SK-N-MC (cell line): ENCODE measurements around the gene ARFIP1.

Source experiments
- DNase-seq: peaks from one replicate; pipeline ENCODE4 v3.0.0-alpha.2; 2011; ENCODE audit warnings: low read depth, low spot score
- H3K27ac ChIP-seq: fragments of 200-600 bp; sonication (generic); 2 replicates; pipeline ENCODE4 v1.5.1; 2016; ENCODE audit warnings: mixed run types
- H3K36me3 ChIP-seq: fragments of 200-600 bp; sonication (generic); 2 replicates; pipeline ENCODE4 v1.6.1; 2017; ENCODE audit warnings: antibody characterized with exemption, low read length, mixed read lengths; ENCODE audit not compliant: insufficient read depth
- H3K4me3 ChIP-seq: fragments of 200-600 bp; sonication (generic); 2 replicates; pipeline ENCODE4 v1.5.1; 2016
- H3K9ac ChIP-seq: fragments of 200-600 bp; sonication (generic); 2 replicates; pipeline ENCODE4 v1.8.0; 2017; ENCODE audit warnings: mixed run types, mixed read lengths; ENCODE audit not compliant: insufficient read length
- H3K9me3 ChIP-seq: fragments of 200-600 bp; sonication (generic); 2 replicates; pipeline ENCODE4 v1.6.1; 2017; ENCODE audit warnings: low read depth, mild to moderate bottlenecking, antibody characterized with exemption, low read length, moderate library complexity, mixed read lengths
- EZH2 ChIP-seq: fragments of 200-600 bp; sonication (generic); IDR thresholded peaks from one replicate; pipeline ENCODE4 v1.6.1; 2017; ENCODE audit warnings: antibody characterized with exemption
- FOXP2 ChIP-seq: optimal IDR thresholded peaks from 2 replicates; pipeline ENCODE3; 2011; ENCODE audit warnings: mild to moderate bottlenecking, moderate library complexity; ENCODE audit not compliant: insufficient read depth; ENCODE audit errors: extremely low read length, control extremely low read depth
- POLR2AphosphoS5 ChIP-seq: IDR thresholded peaks from 2 replicates; pipeline ENCODE4 v1.6.1; 2012; ENCODE audit warnings: mild to moderate bottlenecking, low read depth, low read length, borderline replicate concordance

ARFIP1 gene

GRCh38 chr4:152778656-152779512 is 870 bp upstream of the ARFIP1 start:
- H3K36me3 ChIP-seq, result no peaks in the 10 kb centered on the region
- peak overlapping the region; percentile 98 for H3K4me3 ChIP-seq
- DNase-seq, result no peak
- no peaks in the 10 kb centered on the region for H3K9me3 ChIP-seq
- TF ChIP-seq EZH2 (no peak), FOXP2 (no peak), POLR2AphosphoS5 (no peak)
- no peak overlapping the region for H3K27ac ChIP-seq
- peak overlapping the region; percentile 75 for H3K9ac ChIP-seq

DNA sequence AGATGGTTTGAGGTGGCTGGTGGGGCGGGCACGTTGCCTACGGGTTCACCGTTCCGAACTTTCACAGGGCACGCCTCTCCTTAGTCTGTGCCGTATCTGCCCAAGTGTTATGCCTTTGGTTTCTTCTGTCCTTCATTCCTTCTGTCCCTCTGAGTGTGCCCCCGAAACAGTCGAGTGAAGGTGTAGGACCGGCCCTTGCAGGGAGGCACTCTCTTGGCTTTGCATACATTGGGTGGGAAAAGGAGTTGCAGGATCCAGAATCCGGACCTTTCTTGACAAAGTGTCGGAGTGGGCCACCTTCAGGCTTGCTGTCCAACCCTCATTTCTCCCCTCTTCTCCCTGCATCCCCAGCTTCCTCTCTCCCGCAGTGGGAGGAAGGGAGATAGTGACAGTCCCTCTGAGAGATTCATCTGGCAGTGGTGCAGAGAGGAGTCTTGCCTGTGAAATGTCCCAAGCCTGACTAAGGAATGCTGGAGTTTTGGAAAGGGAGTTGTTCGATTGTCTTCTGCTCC is 569 bp downstream of the ARFIP1 start:
- TF ChIP-seq POLR2AphosphoS5 (no peak), FOXP2 (no peak), EZH2 (no peak)
- no peak overlapping the region for H3K27ac ChIP-seq
- peak overlapping the region; percentile 75 for H3K9ac ChIP-seq
- peak overlapping the region; percentile 98 for H3K4me3 ChIP-seq
- H3K9me3 ChIP-seq, result no peaks in the 10 kb centered on the region
- H3K36me3 ChIP-seq, result no peaks in the 10 kb centered on the region
- DNase-seq, result no peak

DNA sequence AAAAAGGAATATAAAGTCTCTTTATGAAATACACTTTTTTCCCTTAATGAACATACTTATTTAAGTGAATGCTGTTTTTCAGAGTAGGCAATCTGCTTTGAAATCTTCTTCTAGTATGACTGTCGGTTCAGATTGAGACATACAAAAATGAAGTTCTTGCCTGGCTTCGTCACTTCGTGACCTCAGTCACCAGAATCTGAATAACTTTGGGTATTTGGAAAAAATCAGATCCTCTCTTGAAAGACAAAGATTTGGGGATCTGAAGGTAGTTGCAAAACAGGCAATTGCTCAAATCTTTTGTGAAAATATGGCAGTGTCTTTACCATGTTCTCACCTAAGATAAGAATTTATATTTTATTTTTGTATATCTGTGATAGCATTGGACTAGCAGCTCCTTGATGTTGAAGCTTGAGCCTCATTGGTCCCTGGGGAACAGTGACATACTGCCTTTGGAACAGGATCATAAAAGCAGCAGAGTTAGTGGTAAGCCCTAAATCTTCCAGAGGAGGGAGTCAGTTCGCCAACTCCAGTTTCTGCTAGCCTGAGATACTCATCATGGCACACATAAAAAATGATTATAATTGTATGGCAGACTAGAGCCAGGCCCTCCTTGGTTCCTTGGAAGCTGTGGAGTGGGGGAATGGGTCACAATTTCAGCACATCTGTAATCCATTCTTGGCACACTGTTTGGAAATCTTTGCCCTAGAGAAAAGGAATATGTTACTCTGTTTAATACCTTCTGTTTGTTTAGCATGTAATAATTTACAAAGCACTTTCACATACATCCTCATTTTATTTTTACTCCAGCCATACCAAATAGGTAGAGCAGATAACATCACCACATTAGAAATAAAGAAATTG is 5.0 kb downstream of the ARFIP1 start:
- Histone ChIP-seq H3K27ac (peak overlapping the region; percentile 90), H3K9ac (no peak overlapping the region), H3K4me3 (no peak overlapping the region), H3K9me3 (no peaks in the 10 kb centered on the region), H3K36me3 (no peaks in the 10 kb centered on the region)
- no peak for TF ChIP-seq EZH2
- no peak for TF ChIP-seq POLR2AphosphoS5
- no peak for TF ChIP-seq FOXP2
- DNase-seq, result peak; percentile 22

DNA sequence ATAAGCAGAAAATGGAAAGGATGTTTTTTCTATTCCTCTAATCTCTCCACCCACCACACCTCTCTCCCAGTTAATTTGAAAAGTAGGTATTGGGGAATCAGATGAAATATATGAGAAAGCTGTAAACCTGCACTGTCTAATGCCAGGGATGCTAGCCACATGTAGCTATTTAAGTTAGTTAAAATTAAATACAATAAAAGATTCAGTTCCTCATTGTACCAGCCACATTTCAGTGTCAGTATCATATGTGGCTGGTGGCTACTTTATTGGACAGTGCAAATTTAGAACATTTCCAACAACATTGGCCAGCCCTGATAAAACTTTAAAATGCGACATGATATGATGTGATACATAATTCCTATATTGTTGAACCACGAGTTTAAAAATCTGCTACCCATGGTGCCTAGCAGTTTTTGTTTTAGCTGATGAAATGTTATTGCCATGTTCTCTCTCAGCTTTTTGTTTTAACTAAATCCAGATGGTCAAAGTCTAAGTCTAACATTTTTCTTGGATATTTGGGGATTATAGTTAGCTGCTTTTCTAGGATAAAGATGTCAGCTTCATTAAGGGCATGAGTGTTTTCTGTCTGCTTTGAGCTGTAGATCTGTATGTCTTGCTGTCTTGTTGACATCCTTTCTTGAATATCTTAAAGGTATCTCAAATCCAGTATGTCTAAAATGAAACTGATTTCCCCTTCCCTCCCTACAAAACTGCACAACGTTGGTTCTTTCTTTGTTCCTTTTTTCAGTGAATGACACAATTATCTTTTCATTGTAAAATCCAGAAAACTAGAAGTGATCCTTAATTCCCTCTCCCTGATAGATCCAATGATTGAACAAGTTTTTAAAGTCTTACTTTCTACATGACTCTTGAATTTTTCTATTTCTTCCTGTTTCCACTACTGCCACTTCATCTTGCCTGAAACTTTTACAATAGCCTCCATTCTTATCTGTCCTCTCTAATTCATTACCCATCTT is 6.2 kb downstream of the ARFIP1 start:
- no peak for TF ChIP-seq FOXP2
- TF ChIP-seq EZH2, result no peak
- no peak for TF ChIP-seq POLR2AphosphoS5
- no peak for DNase-seq
- no peaks in the 10 kb centered on the region for H3K9me3 ChIP-seq
- peak overlapping the region; percentile 50 for H3K9ac ChIP-seq
- H3K4me3 ChIP-seq, result peak overlapping the region; percentile 52
- H3K36me3 ChIP-seq, result no peaks in the 10 kb centered on the region
- peak overlapping the region; percentile 90 for H3K27ac ChIP-seq

- Histone ChIP-seq H3K4me3 (peak overlapping the region; percentile 52; the same call in 1 of the 2 replicates), H3K9ac (peak overlapping the region; percentile 50), H3K27ac (peak overlapping the region; percentile 90), H3K36me3 (no peaks in the 10 kb centered on the region), H3K9me3 (no peaks in the 10 kb centered on the region)
- no peak for DNase-seq
- TF ChIP-seq POLR2AphosphoS5 (no peak), EZH2 (no peak), FOXP2 (no peak)
These were observed 6.9 kb downstream of the ARFIP1 start for GRCh38 chr4:152786627-152787026.

DNA sequence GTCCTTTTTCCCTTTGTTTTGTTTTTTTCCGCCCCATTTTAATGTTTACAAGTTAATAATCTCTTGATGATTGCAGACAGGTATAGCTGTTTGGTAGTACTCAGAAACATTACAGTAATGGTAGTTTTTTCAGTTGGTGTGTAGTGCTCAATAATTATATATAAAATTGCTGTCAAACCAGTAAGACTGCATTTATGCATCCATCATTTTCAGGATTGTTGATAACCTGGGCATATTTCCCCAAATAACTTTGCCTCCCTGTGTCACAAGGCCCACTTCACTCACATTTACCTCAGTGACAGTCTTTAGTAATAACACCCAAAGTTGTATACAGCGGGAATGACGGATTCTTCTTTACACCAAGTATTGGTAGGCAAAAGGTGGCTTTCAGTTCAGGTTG is 16.1 kb downstream of the ARFIP1 start:
- no peaks in the 10 kb centered on the region for H3K9me3 ChIP-seq
- no peak overlapping the region for H3K27ac ChIP-seq
- DNase-seq, result no peak
- H3K36me3 ChIP-seq, result no peaks in the 10 kb centered on the region
- H3K9ac ChIP-seq, result no peak overlapping the region
- H3K4me3 ChIP-seq, result no peak overlapping the region
- TF ChIP-seq EZH2, result no peak
- no peak for TF ChIP-seq FOXP2

DNA sequence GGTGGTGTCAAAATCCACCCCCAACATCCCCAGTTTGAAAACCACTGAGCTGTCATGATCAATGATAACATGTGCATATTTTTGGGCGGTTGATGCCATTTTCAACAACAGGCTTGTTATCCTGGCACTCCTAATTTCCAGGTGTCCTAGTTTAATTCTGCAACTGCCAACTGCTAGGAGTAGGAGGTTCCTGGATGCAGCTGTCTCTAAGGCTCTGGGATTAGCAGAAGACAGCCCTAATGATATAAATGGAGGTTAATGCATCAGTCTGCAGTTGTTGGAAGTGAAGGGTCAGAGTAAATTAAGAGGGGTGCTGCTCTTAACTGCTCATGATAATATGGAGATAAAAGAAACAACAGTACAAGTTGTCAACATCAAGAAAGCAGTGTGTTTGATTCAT is 23.8 kb downstream of the ARFIP1 start:
- Histone ChIP-seq H3K27ac (no peak overlapping the region), H3K36me3 (no peaks in the 10 kb centered on the region), H3K9ac (no peak overlapping the region), H3K9me3 (no peaks in the 10 kb centered on the region), H3K4me3 (no peak overlapping the region)
- no peak for TF ChIP-seq POLR2AphosphoS5
- no peak for DNase-seq
